ENCODE measurements around the gene HTR2A. TPM values are rescaled to one million over a fixed set of nuclear protein-coding genes. Genes with fewer than 3 reads are reported as not detected.

HTR2A gene
- polyA plus RNA-seq, 2 donors = 0.01 to 0.02 TPM

DNA sequence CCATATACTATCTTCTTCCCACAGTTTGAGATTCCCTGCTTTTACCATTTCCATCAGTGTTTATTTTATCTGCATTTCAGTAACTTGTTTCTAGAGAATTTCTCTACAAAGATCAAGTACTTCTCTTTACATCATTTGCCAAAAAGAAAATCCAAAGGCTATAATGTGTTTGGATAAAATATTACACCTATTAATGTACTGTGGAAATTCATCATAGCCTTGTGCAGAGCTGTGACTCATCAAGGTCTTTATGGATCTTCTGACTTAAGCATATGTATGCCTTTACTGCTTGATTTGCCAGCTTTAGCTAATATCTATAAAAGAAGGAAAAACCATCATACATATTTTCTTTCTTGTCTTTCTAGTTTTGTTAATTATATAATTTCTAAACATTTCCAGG, 9.6 kb upstream of the HTR2A start:
- H3K9me3 ChIP-seq (ENCODE audit: control insufficient read depth in 2 of 2, insufficient read depth in 1 of 2, low read depth in 1 of 2, low read length in 1 of 2) = no peaks in the 10 kb centered on the region
- H3K27me3 ChIP-seq (ENCODE audit: control insufficient read depth in 1 of 2, insufficient read depth in 2 of 2, low read length in 2 of 2) = no peaks in the 10 kb centered on the region
- H3K36me3 ChIP-seq (ENCODE audit: control insufficient read depth in 2 of 2, insufficient read depth in 2 of 2, low read length in 1 of 2) = no peaks in the 10 kb centered on the region
- H3K4me1 ChIP-seq (ENCODE audit: control insufficient read depth in 2 of 2, insufficient read depth in 2 of 2, low read length in 1 of 2) = no peaks in the 10 kb centered on the region
- no peak overlapping the region for H3K27ac ChIP-seq (ENCODE audit: low read depth in 2 of 2, low read length in 1 of 2)
- H3K4me3 ChIP-seq (ENCODE audit: low read depth in 1 of 2, low read length in 2 of 2) = no peak overlapping the region

DNA sequence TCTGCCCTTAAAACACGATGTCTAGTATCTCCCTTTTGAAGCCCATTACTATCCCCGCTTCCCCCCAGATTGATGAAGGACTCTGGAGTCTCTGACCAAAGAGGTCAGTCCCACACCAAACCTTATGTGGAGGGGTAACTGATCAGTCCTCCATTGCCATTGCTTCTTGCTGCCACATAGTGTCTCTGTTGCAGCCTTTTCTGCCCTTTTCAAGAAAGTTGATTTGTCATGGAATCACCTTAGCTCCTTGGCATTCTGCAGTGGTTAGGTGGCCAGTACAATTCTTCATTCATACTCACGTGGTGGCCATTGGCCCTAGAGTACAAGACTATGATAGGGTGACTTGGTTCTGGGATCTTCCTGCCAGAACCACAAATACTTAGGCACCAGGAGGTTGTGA, 8.4 kb upstream of the HTR2A start:
- H3K9me3 ChIP-seq (ENCODE audit: control insufficient read depth in 2 of 2, insufficient read depth in 1 of 2, low read depth in 1 of 2, low read length in 1 of 2) = no peaks in the 10 kb centered on the region
- H3K4me3 ChIP-seq (ENCODE audit: low read depth in 1 of 2, low read length in 2 of 2) = no peak overlapping the region
- 67 to 70% methylated on average over 3 of the region's 3 CpGs for WGBS, 2 donors
- no peaks in the 10 kb centered on the region for H3K4me1 ChIP-seq (ENCODE audit: control insufficient read depth in 2 of 2, insufficient read depth in 2 of 2, low read length in 1 of 2)
- no peaks in the 10 kb centered on the region for H3K27me3 ChIP-seq (ENCODE audit: control insufficient read depth in 1 of 2, insufficient read depth in 2 of 2, low read length in 2 of 2)
- no peak overlapping the region for H3K27ac ChIP-seq (ENCODE audit: low read depth in 2 of 2, low read length in 1 of 2)
- no peaks in the 10 kb centered on the region for H3K36me3 ChIP-seq (ENCODE audit: control insufficient read depth in 2 of 2, insufficient read depth in 2 of 2, low read length in 1 of 2)

DNA sequence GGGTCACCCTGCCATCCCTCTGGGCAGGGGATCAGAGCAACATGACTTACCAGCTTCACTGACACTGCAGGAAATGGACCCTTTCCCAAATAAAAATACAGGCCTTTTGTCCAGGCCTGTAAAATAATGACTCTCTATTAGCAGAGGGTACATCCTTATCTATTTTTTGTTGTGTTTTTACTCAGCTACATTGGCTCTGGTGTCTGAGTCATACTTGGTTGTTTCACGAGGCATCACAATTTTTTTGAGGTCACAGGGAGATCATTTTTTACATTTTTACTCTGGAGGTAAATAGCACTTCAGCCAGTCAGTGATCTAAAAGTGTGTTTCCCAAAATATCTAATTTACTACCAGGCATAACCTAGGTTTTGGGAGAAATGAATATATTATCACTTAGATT, 6.9 kb upstream of the HTR2A start:
- H3K36me3 ChIP-seq (ENCODE audit: control insufficient read depth in 2 of 2, insufficient read depth in 2 of 2, low read length in 1 of 2) = no peaks in the 10 kb centered on the region
- no peak overlapping the region for H3K4me3 ChIP-seq (ENCODE audit: low read depth in 1 of 2, low read length in 2 of 2)
- 29 to 45% methylated on average over 1 of the region's 1 CpG for WGBS, 2 donors
- no peak overlapping the region for H3K27ac ChIP-seq (ENCODE audit: low read depth in 2 of 2, low read length in 1 of 2)
- no peaks in the 10 kb centered on the region for H3K4me1 ChIP-seq (ENCODE audit: control insufficient read depth in 2 of 2, insufficient read depth in 2 of 2, low read length in 1 of 2)
- H3K27me3 ChIP-seq (ENCODE audit: control insufficient read depth in 1 of 2, insufficient read depth in 2 of 2, low read length in 2 of 2) = no peaks in the 10 kb centered on the region
- no peaks in the 10 kb centered on the region for H3K9me3 ChIP-seq (ENCODE audit: control insufficient read depth in 2 of 2, insufficient read depth in 1 of 2, low read depth in 1 of 2, low read length in 1 of 2)

DNA sequence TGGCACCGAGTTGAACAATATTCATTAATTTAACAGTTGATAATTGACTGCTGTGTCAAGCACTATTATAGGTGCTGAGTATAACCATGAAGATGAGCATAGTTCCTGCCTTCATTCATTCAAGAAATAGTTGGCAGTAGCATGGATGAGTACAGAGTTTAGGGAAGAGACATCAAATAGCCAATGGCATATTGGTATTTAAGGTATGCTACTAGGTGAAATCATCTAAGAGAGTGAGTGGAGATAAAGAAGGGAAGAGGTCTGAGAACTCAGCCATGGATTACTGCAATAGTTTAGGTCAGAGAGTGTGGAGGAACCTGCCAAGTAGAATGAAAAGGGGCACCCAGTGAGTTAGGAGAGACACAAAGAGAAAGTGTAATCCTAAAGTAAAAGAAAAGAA, 4.9 kb upstream of the HTR2A start:
- H3K4me3 ChIP-seq (ENCODE audit: low read depth in 1 of 2, low read length in 2 of 2) = no peak overlapping the region
- H3K4me1 ChIP-seq (ENCODE audit: control insufficient read depth in 2 of 2, insufficient read depth in 2 of 2, low read length in 1 of 2) = no peaks in the 10 kb centered on the region
- H3K27me3 ChIP-seq (ENCODE audit: control insufficient read depth in 1 of 2, insufficient read depth in 2 of 2, low read length in 2 of 2) = no peaks in the 10 kb centered on the region
- WGBS, 2 donors = 79 to 82% methylated on average over 1 of the region's 1 CpG
- no peak overlapping the region for H3K27ac ChIP-seq (ENCODE audit: low read depth in 2 of 2, low read length in 1 of 2)
- no peaks in the 10 kb centered on the region for H3K36me3 ChIP-seq (ENCODE audit: control insufficient read depth in 2 of 2, insufficient read depth in 2 of 2, low read length in 1 of 2)
- H3K9me3 ChIP-seq (ENCODE audit: control insufficient read depth in 2 of 2, insufficient read depth in 1 of 2, low read depth in 1 of 2, low read length in 1 of 2) = no peaks in the 10 kb centered on the region

DNA sequence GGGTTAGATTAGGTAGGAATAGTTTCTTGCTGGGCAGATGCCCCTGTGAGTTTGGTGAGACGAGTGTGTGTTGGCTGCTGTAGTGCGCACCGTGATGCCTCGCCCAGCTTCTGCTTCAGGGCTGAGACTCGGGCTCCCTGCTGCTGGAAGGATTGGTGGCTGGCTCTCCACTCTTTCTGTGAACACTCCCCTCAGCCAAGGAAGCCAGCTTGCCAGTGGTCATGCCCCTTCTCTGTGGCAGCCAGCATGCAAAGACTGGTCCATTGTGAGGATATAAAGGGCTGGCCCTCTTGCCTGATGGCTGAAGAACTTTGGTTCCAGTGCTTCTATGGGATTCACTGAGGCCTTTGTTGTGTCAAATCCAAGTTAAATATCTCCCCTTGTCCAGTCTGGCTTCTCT, 2.9 kb upstream of the HTR2A start:
- Histone ChIP-seq H3K4me1 (ENCODE audit: control insufficient read depth in 2 of 2, insufficient read depth in 2 of 2, low read length in 1 of 2) (no peaks in the 10 kb centered on the region), H3K27me3 (ENCODE audit: control insufficient read depth in 1 of 2, insufficient read depth in 2 of 2, low read length in 2 of 2) (no peaks in the 10 kb centered on the region), H3K4me3 (ENCODE audit: low read depth in 1 of 2, low read length in 2 of 2) (no peak overlapping the region), H3K27ac (ENCODE audit: low read depth in 2 of 2, low read length in 1 of 2) (no peak overlapping the region), H3K36me3 (ENCODE audit: control insufficient read depth in 2 of 2, insufficient read depth in 2 of 2, low read length in 1 of 2) (no peaks in the 10 kb centered on the region), H3K9me3 (ENCODE audit: control insufficient read depth in 2 of 2, insufficient read depth in 1 of 2, low read depth in 1 of 2, low read length in 1 of 2) (no peaks in the 10 kb centered on the region)
- 82 to 89% methylated on average over 5 of the region's 5 CpGs for WGBS, 2 donors

DNA sequence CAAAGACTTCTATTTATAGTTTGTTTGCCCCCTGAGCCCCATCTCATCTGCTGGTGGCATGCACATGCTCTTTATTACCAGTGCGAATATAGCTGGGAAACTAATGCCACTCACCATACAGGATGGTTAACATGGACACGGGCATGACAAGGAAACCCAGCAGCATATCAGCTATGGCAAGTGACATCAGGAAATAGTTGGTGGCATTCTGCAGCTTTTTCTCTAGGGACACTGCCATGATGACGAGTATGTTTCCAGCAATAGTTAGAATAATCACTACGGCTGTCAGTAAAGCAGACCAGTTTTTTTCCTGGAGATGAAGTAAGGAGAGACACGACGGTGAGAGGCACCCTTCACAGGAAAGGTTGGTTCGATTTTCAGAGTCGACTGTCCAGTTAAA, 1.5 kb downstream of the HTR2A start:
- Histone ChIP-seq H3K4me1 (ENCODE audit: control insufficient read depth in 2 of 2, insufficient read depth in 2 of 2, low read length in 1 of 2) (no peaks in the 10 kb centered on the region), H3K27me3 (ENCODE audit: control insufficient read depth in 1 of 2, insufficient read depth in 2 of 2, low read length in 2 of 2) (no peaks in the 10 kb centered on the region), H3K27ac (ENCODE audit: low read depth in 2 of 2, low read length in 1 of 2) (no peak overlapping the region), H3K36me3 (ENCODE audit: control insufficient read depth in 2 of 2, insufficient read depth in 2 of 2, low read length in 1 of 2) (no peaks in the 10 kb centered on the region), H3K4me3 (ENCODE audit: low read depth in 1 of 2, low read length in 2 of 2) (no peak overlapping the region), H3K9me3 (ENCODE audit: control insufficient read depth in 2 of 2, insufficient read depth in 1 of 2, low read depth in 1 of 2, low read length in 1 of 2) (no peaks in the 10 kb centered on the region)
- 65 to 70% methylated on average over 8 of the region's 8 CpGs for WGBS, 2 donors

DNA sequence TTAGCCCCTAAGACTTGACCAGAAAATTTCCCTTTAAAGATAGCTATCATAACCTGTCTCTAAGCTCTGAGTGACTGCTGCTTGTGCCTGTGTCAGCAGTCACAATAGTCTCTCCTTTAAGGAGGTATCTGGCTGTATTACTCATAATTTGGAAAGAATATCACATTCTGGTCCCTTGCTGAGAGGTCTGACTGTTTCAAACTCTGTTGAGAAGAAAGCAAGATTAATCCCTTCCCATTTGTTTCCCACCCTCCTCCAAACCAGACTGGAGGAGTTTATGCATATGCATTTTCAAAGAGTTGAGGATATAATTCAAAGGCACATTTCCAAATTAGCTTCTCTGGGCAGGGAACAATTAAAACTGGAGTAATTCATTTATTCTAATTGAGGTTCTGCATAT, 2.3 kb downstream of the HTR2A start:
- no peaks in the 10 kb centered on the region for H3K9me3 ChIP-seq (ENCODE audit: control insufficient read depth in 2 of 2, insufficient read depth in 1 of 2, low read depth in 1 of 2, low read length in 1 of 2)
- H3K27ac ChIP-seq (ENCODE audit: low read depth in 2 of 2, low read length in 1 of 2) = no peak overlapping the region
- no peaks in the 10 kb centered on the region for H3K36me3 ChIP-seq (ENCODE audit: control insufficient read depth in 2 of 2, insufficient read depth in 2 of 2, low read length in 1 of 2)
- peak overlapping the region in 1 of 2 donors; percentile 43 for H3K4me3 ChIP-seq (ENCODE audit: low read depth in 1 of 2, low read length in 2 of 2)
- H3K4me1 ChIP-seq (ENCODE audit: control insufficient read depth in 2 of 2, insufficient read depth in 2 of 2, low read length in 1 of 2) = no peaks in the 10 kb centered on the region
- H3K27me3 ChIP-seq (ENCODE audit: control insufficient read depth in 1 of 2, insufficient read depth in 2 of 2, low read length in 2 of 2) = no peaks in the 10 kb centered on the region

DNA sequence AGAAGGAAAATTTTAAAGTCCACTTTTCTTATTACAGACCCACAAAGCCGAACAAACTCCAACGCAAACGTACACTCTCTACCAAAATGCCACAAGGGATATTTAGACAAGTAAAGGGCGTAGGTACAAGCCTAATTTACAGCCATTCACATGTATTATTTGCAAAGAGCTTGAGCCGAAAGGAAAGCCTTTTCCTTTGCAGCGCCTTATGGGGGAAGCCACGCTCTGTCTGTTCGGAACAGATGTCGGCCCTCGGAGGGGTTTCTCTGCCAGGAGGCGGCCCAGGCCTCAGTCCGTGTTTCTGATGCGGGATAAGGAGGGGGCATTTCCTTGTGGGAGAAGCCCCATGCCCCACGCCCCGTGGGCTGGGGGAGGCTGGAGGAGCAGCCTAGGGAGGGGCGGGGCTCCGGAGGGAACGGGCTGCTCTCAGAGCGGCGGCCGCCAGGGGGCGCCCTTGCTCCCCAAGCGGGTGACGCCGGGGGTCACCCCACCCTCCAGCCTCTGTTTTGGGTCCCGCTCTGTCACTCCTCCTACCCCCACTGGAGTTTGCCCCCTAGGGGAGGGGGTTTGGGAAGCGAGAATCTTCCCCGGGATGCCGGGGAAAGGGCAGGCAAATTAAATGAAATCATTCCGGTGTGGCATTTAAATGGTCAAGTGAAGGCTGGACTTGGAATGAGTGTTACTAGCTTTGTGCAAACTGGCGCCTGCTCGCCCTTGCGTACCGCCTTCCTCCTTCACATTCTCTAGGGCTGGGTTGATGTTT, 2.9 kb downstream of the HTR2A start:
- Histone ChIP-seq H3K27me3 (ENCODE audit: control insufficient read depth in 1 of 2, insufficient read depth in 2 of 2, low read length in 2 of 2) (no peaks in the 10 kb centered on the region), H3K9me3 (ENCODE audit: control insufficient read depth in 2 of 2, insufficient read depth in 1 of 2, low read depth in 1 of 2, low read length in 1 of 2) (no peaks in the 10 kb centered on the region), H3K4me3 (ENCODE audit: low read depth in 1 of 2, low read length in 2 of 2) (peak overlapping the region; percentile 38 to 43), H3K4me1 (ENCODE audit: control insufficient read depth in 2 of 2, insufficient read depth in 2 of 2, low read length in 1 of 2) (no peaks in the 10 kb centered on the region), H3K27ac (ENCODE audit: low read depth in 2 of 2, low read length in 1 of 2) (no peak overlapping the region), H3K36me3 (ENCODE audit: control insufficient read depth in 2 of 2, insufficient read depth in 2 of 2, low read length in 1 of 2) (no peaks in the 10 kb centered on the region)
- 2% methylated on average over 33 to 34 of the region's 34 CpGs for WGBS, 2 donors

DNA sequence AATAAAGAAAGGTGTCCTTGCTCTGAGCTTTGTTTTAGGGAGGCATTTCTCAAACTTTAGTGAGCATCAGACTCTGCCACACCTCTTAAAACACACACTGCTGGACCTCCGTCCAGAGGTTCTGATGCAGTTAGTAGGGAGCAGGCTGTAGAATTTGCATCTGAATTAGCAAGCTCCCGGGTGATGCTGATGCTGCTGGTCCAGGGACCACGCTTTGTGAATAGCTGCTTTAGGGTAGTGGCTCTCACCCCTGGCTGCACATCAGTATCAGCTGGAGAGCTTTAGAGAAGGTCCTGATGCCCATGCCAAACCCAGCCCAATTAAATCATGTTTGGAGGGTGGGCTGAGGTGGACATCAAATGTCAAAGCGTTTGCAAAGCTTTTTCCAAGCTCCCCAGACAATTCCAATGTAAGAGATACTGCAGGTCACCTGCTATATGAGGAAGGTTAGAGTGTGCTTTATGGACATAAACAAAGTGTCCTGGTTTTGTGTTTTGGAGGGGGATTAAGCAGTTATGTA, 3.6 kb downstream of the HTR2A start:
- H3K27ac ChIP-seq (ENCODE audit: low read depth in 2 of 2, low read length in 1 of 2) = no peak overlapping the region
- H3K4me3 ChIP-seq (ENCODE audit: low read depth in 1 of 2, low read length in 2 of 2) = no peak overlapping the region
- no peaks in the 10 kb centered on the region for H3K4me1 ChIP-seq (ENCODE audit: control insufficient read depth in 2 of 2, insufficient read depth in 2 of 2, low read length in 1 of 2)
- H3K27me3 ChIP-seq (ENCODE audit: control insufficient read depth in 1 of 2, insufficient read depth in 2 of 2, low read length in 2 of 2) = no peaks in the 10 kb centered on the region
- H3K9me3 ChIP-seq (ENCODE audit: control insufficient read depth in 2 of 2, insufficient read depth in 1 of 2, low read depth in 1 of 2, low read length in 1 of 2) = no peaks in the 10 kb centered on the region
- 27 to 29% methylated on average over 4 of the region's 4 CpGs for WGBS, 2 donors
- H3K36me3 ChIP-seq (ENCODE audit: control insufficient read depth in 2 of 2, insufficient read depth in 2 of 2, low read length in 1 of 2) = no peaks in the 10 kb centered on the region

DNA sequence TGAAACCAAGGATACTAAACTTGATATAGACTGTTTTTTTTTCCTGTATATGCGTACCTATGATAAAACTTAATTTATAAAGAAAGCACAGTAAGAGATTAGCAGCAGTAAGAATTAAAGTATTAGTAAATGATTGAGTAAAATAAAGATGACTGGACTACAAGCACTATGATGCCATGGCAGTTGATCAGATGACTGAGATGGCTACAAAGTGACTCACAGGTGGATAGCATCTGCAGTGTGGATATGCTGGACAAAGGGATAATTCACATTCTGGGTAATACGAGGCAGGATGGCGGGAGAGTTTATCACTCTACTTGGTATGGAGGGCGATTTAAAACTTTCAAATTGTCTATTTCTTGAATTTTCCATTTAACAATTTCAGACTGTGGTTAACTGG, 11.8 kb downstream of the HTR2A start:
- WGBS, 2 donors = 88 to 94% methylated on average over 4 of the region's 4 CpGs
- no peaks in the 10 kb centered on the region for H3K27me3 ChIP-seq (ENCODE audit: control insufficient read depth in 1 of 2, insufficient read depth in 2 of 2, low read length in 2 of 2)
- no peaks in the 10 kb centered on the region for H3K9me3 ChIP-seq (ENCODE audit: control insufficient read depth in 2 of 2, insufficient read depth in 1 of 2, low read depth in 1 of 2, low read length in 1 of 2)
- no peak overlapping the region for H3K27ac ChIP-seq (ENCODE audit: low read depth in 2 of 2, low read length in 1 of 2)
- H3K4me1 ChIP-seq (ENCODE audit: control insufficient read depth in 2 of 2, insufficient read depth in 2 of 2, low read length in 1 of 2) = no peaks in the 10 kb centered on the region
- no peaks in the 10 kb centered on the region for H3K36me3 ChIP-seq (ENCODE audit: control insufficient read depth in 2 of 2, insufficient read depth in 2 of 2, low read length in 1 of 2)
- H3K4me3 ChIP-seq (ENCODE audit: low read depth in 1 of 2, low read length in 2 of 2) = no peak overlapping the region
